Measurements from ENCODE around the gene RNF144A.

DNA sequence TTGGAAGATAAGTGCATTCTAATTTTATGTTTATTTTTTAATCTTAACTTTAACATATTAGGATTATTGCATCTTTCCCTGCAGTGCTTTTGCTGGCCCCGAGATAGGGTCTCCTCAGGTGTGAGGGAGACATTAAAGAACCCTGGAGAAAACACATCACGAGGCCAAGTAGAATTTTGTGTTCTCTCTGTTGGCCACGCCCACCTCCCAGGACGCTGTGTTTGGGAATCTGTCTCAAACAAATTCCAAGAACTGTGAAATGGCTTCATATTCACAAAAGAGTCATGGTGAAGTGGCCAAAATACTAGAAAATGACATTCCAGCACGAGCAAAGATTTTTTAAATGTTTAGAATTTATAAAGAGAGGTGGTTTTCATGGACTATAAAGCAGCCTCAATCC is 27.3 kb downstream of the RNF144A start:
- TF ChIP-seq, protein P1, sequence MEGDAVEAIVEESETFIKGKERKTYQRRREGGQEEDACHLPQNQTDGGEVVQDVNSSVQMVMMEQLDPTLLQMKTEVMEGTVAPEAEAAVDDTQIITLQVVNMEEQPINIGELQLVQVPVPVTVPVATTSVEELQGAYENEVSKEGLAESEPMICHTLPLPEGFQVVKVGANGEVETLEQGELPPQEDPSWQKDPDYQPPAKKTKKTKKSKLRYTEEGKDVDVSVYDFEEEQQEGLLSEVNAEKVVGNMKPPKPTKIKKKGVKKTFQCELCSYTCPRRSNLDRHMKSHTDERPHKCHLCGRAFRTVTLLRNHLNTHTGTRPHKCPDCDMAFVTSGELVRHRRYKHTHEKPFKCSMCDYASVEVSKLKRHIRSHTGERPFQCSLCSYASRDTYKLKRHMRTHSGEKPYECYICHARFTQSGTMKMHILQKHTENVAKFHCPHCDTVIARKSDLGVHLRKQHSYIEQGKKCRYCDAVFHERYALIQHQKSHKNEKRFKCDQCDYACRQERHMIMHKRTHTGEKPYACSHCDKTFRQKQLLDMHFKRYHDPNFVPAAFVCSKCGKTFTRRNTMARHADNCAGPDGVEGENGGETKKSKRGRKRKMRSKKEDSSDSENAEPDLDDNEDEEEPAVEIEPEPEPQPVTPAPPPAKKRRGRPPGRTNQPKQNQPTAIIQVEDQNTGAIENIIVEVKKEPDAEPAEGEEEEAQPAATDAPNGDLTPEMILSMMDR (IDR thresholded peaks at IDR 0.05): no peak
- TF ChIP-seq POLR2A (IDR thresholded peaks at IDR 0.05): no peak

All from breast epithelium (tissue), 3 donors.